Chondrocyte (in vitro differentiated cells): ENCODE measurements around the gene SMIM9. TPM values are rescaled to one million over a fixed set of nuclear protein-coding genes. Genes with fewer than 3 reads are reported as not detected.

Experiments
- DNase-seq: peaks from one replicate; pipeline ENCODE4 v3.0.0; 2021; ENCODE audit warnings: mixed read lengths, low spot score
- H3K27ac Mint-ChIP-seq: one replicate; pipeline ENCODE4 v1.8.0; 2021; ENCODE audit warnings: mild to moderate bottlenecking, moderate library complexity, mixed read lengths; ENCODE audit not compliant: unreplicated experiment
- H3K27me3 Mint-ChIP-seq: 2 replicates; pipeline ENCODE4 v1.8.0; 2021; ENCODE audit warnings: low read depth, mixed read lengths
- H3K36me3 Mint-ChIP-seq: 2 replicates; pipeline ENCODE4 v1.8.0; 2021; ENCODE audit warnings: low read depth, mixed read lengths
- H3K4me1 Mint-ChIP-seq: 2 replicates; pipeline ENCODE4 v1.8.0; 2021; ENCODE audit warnings: low read depth, mild to moderate bottlenecking, mixed read lengths
- H3K4me3 Mint-ChIP-seq: one replicate; pipeline ENCODE4 v1.8.0; 2021; ENCODE audit warnings: mild to moderate bottlenecking, moderate library complexity, mixed read lengths; ENCODE audit not compliant: unreplicated experiment
- H3K9me3 Mint-ChIP-seq: 2 replicates; pipeline ENCODE4 v1.8.0; 2021; ENCODE audit warnings: low read depth, mixed read lengths
- CTCF ChIP-seq: fragments of 200-600 bp; sonication (generic); IDR thresholded peaks from 2 replicates; pipeline ENCODE4 v1.5.0; 2021; ENCODE audit warnings: antibody characterized with exemption, mild to moderate bottlenecking, moderate library complexity
- total RNA-seq: library from RNA; stranded (reverse); gene quantifications from 3 replicates; pipeline ENCODE4 v1.2.1, GENCODE V29; 2021

Gene SMIM9
- total RNA-seq, 1 donor from 2014 or later = not detected

- Mint-ChIP-seq H3K27ac (no peak overlapping the region), H3K4me3 (no peak overlapping the region), H3K4me1 (no peaks in the 10 kb centered on the region), H3K36me3 (peaks cover 3% of the 10 kb centered on the region), H3K27me3 (no peaks in the 10 kb centered on the region), H3K9me3 (peaks cover 17% of the 10 kb centered on the region)
- peak; percentile 79 for TF ChIP-seq CTCF
- DNase-seq = no peak
These were observed 6.4 kb upstream of the SMIM9 start for GRCh38 chrX:154840856-154841255.

- Mint-ChIP-seq H3K27ac (no peak overlapping the region), H3K4me3 (no peak overlapping the region), H3K36me3 (peaks cover 3% of the 10 kb centered on the region), H3K4me1 (no peaks in the 10 kb centered on the region), H3K27me3 (peaks cover 2% of the 10 kb centered on the region), H3K9me3 (peaks cover 25% of the 10 kb centered on the region)
- TF ChIP-seq CTCF = no peak
- DNase-seq = no peak
These were observed 1.7 kb upstream of the SMIM9 start for GRCh38 chrX:154836163-154836562.

- H3K4me3 Mint-ChIP-seq = no peak overlapping the region
- peaks cover 2% of the 10 kb centered on the region for H3K36me3 Mint-ChIP-seq
- H3K4me1 Mint-ChIP-seq = no peaks in the 10 kb centered on the region
- H3K27me3 Mint-ChIP-seq = peaks cover 2% of the 10 kb centered on the region
- H3K9me3 Mint-ChIP-seq = peaks cover 31% of the 10 kb centered on the region
- no peak for TF ChIP-seq CTCF
- DNase-seq = no peak
- no peak overlapping the region for H3K27ac Mint-ChIP-seq
These were observed 652 bp downstream of the SMIM9 start for GRCh38 chrX:154833746-154834274.

DNA sequence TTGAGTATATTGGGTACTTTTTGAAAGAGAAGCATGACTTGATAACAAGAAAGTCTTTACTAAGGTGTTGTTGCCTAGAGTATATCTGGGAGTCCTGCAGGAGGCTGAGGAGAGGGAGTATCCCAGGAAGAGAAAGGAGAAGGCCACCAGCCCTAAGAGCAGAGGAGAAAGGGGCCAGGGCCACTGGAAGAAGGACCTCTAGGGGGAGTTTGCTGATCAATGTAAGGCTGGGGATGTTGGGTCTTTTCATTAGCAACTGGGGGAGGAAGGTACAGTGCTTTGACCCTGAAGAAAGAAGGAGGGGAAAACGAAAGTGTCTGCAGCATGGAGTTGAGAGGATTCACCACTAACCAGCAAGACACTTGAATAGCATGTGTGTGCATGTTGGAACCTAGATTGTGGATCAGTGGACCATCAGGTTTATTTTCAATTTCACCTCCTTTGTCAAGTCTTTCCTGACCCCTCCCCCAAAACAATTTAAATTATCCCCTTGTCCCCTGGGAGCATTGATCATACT is 4.5 kb downstream of the SMIM9 start:
- peaks cover 25% of the 10 kb centered on the region for H3K9me3 Mint-ChIP-seq
- no peak for TF ChIP-seq CTCF
- DNase-seq = no peak
- H3K4me3 Mint-ChIP-seq = no peak overlapping the region
- H3K27ac Mint-ChIP-seq = no peak overlapping the region
- peaks cover 2% of the 10 kb centered on the region for H3K27me3 Mint-ChIP-seq
- no peaks in the 10 kb centered on the region for H3K4me1 Mint-ChIP-seq
- peaks cover 2% of the 10 kb centered on the region for H3K36me3 Mint-ChIP-seq

DNA sequence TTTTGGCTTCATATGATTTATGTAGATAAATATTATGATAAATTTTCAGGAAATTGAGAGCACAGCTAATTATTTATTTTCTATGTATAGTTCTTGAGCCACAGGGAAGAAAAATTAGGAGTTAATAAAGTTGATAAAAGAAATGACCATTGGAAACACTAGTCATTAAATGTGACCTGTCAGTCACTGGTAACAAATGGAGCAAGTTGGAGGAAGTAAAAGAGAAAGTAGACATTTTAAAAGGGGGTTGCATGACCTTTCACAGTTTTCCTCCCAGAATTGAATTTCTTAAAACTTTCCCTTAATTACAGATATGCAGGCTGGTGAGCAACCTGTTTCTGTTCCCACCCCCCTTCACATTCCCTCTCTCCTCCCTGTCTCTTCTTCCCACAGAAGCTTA is 5.3 kb downstream of the SMIM9 start:
- H3K9me3 Mint-ChIP-seq = peaks cover 25% of the 10 kb centered on the region

More for the DNA sequence above, 5.3 kb downstream of the SMIM9 start:
- TF ChIP-seq CTCF = no peak
- no peak overlapping the region for H3K27ac Mint-ChIP-seq
- H3K4me3 Mint-ChIP-seq = no peak overlapping the region
- DNase-seq = no peak
- no peaks in the 10 kb centered on the region for H3K4me1 Mint-ChIP-seq
- H3K27me3 Mint-ChIP-seq = peaks cover 2% of the 10 kb centered on the region
- H3K36me3 Mint-ChIP-seq = peaks cover 2% of the 10 kb centered on the region
